GM19455 (cell line): ENCODE data around the gene EDN2.

Experiments used
- ATAC-seq: cut with Tn5 transposase; IDR thresholded peaks from one replicate; pipeline ENCODE4 v1.9.1; 2021; ENCODE audit not compliant: unreplicated experiment

The EDN2 gene

GRCh38 chr1:41518471-41518870 lies 34.0 kb upstream of the EDN2 start:
- ATAC-seq: no peak

- ATAC-seq: no peak
These were observed 32.6 kb upstream of the EDN2 start for GRCh38 chr1:41517062-41517438.

- ATAC-seq: no peak
These were observed 31.9 kb upstream of the EDN2 start for GRCh38 chr1:41516168-41517061.

- ATAC-seq: no peak
These were observed 31.3 kb upstream of the EDN2 start for GRCh38 chr1:41515778-41516167.

GRCh38 chr1:41515131-41515678 lies 30.7 kb upstream of the EDN2 start:
- ATAC-seq: no peak

GRCh38 chr1:41514381-41514780 lies 29.9 kb upstream of the EDN2 start:
- no peak for ATAC-seq

GRCh38 chr1:41513383-41513735 lies 28.9 kb upstream of the EDN2 start:
- ATAC-seq: no peak

- no peak for ATAC-seq
These were observed 28.4 kb upstream of the EDN2 start for GRCh38 chr1:41512701-41513382.

GRCh38 chr1:41511239-41511540 lies 26.7 kb upstream of the EDN2 start:
- no peak for ATAC-seq

GRCh38 chr1:41510531-41511238 lies 26.2 kb upstream of the EDN2 start:
- no peak for ATAC-seq

- no peak for ATAC-seq
These were observed 24.8 kb upstream of the EDN2 start for GRCh38 chr1:41509270-41509671.

GRCh38 chr1:41508290-41508689 lies 23.8 kb upstream of the EDN2 start:
- no peak for ATAC-seq

GRCh38 chr1:41507836-41508235 lies 23.4 kb upstream of the EDN2 start:
- no peak for ATAC-seq

GRCh38 chr1:41507110-41507720 lies 22.7 kb upstream of the EDN2 start:
- ATAC-seq: no peak

GRCh38 chr1:41504114-41505035 lies 19.9 kb upstream of the EDN2 start:
- no peak for ATAC-seq

- no peak for ATAC-seq
These were observed 19.1 kb upstream of the EDN2 start for GRCh38 chr1:41503538-41504113.

GRCh38 chr1:41502912-41503311 lies 18.4 kb upstream of the EDN2 start:
- ATAC-seq: no peak

GRCh38 chr1:41501581-41501980 lies 17.1 kb upstream of the EDN2 start:
- no peak for ATAC-seq

GRCh38 chr1:41500781-41501518 lies 16.5 kb upstream of the EDN2 start:
- no peak for ATAC-seq
